Measurements from ENCODE around the gene FUCA1. TPM values are rescaled to one million over a fixed set of nuclear protein-coding genes. Genes with fewer than 3 reads are reported as not detected.

The FUCA1 gene
- total RNA-seq, 2 experiments from 2014 or later: 4.6 to 4.8 TPM

- Mint-ChIP-seq H3K36me3 (ENCODE audit: low read depth) (peaks cover 31% of the 10 kb centered on the region), H3K27me3 (no peaks in the 10 kb centered on the region), H3K4me3 (no peak overlapping the region), H3K4me1 (ENCODE audit: low read depth) (peaks cover 22% of the 10 kb centered on the region), H3K9me3 (no peaks in the 10 kb centered on the region), H3K27ac (no peak overlapping the region)
- ChIA-PET POLR2A (interaction anchor here (0.6 to 16.5 kb wide), 2 partner anchors 18 to 609 kb away, joined by 3 to 168 read pairs; partner anchors contain the start of gene PITHD1), CTCF (interaction anchor here (0.9 to 3.9 kb wide), 2 partner anchors 12 to 25 kb away, joined by 3 to 18 read pairs; no protein-coding TSS in a partner anchor)
- intact Hi-C loops (cut with micrococcal nuclease): no loop called here
- no peak for TF ChIP-seq CTCF (IDR thresholded peaks at IDR 0.05)
- DNase-seq (no peak), ATAC-seq (no peak)
Measured at GRCh38 chr1:23796466-23797271, 71.4 kb downstream of the FUCA1 start.

- Mint-ChIP-seq H3K27me3 (no peaks in the 10 kb centered on the region), H3K9me3 (no peaks in the 10 kb centered on the region), H3K4me1 (ENCODE audit: low read depth) (peaks cover 22% of the 10 kb centered on the region), H3K27ac (no peak overlapping the region), H3K4me3 (no peak overlapping the region), H3K36me3 (ENCODE audit: low read depth) (peaks cover 36% of the 10 kb centered on the region)
- DNase-seq (no peak), ATAC-seq (no peak)
- TF ChIP-seq CTCF (IDR thresholded peaks at IDR 0.05): no peak
- ChIA-PET POLR2A (interaction anchor here (16.5 kb wide), 1 partner anchor 17 kb away, joined by 168 read pairs; the partner anchor contains the start of gene PITHD1), CTCF (interaction anchor here (1.2 to 3.9 kb wide), 2 partner anchors 15 to 25 kb away, joined by 3 to 18 read pairs; no protein-coding TSS in a partner anchor)
- intact Hi-C loops (cut with micrococcal nuclease): no loop called here
Measured at GRCh38 chr1:23795676-23796465, 72.2 kb downstream of the FUCA1 start.

Other genes starting within 250 kb of the FUCA1 start
- gene RPL11, start 176.5 kb downstream of the FUCA1 start, total RNA-seq: 1,000 to 10,000 TPM; 1,493 to 1,569 TPM
- 10 to 100 TPM; 29.7 to 29.9 TPM for gene ELOA, start 124.8 kb downstream of the FUCA1 start, total RNA-seq
- 10 to 100 TPM; 65.8 to 65.9 TPM for gene PITHD1, start 89.9 kb downstream of the FUCA1 start, total RNA-seq
- 10 to 100 TPM; 57.0 to 59.2 TPM for gene LYPLA2, start 77.1 kb downstream of the FUCA1 start, total RNA-seq
- 10 to 100 TPM; 40.7 to 43.6 TPM for gene GALE, start 67.5 kb downstream of the FUCA1 start, total RNA-seq
- gene HMGCL, start 42.9 kb downstream of the FUCA1 start, total RNA-seq: 10 to 100 TPM; 44.9 to 46.0 TPM
- gene CNR2, start 45.1 kb upstream of the FUCA1 start, total RNA-seq: under 1 TPM; 0.25 TPM
- gene PNRC2, start 91.5 kb upstream of the FUCA1 start, total RNA-seq: 100 to 1,000 TPM; 130 to 133 TPM
- 100 to 1,000 TPM; 203 to 206 TPM for gene SRSF10, start 112.0 kb upstream of the FUCA1 start, total RNA-seq
- not detected for gene MYOM3, start 243.8 kb upstream of the FUCA1 start, total RNA-seq

Data from activated CD8-positive, alpha-beta T cell treated with anti-CD3 and anti-CD28 coated beads for 36 hours (primary cell).